IMR-90 (cell line): ENCODE measurements around the gene IRF4. TPM values are rescaled to one million over a fixed set of nuclear protein-coding genes. Genes with fewer than 3 reads are reported as not detected.

Source experiments
- ATAC-seq: fragments of 200-7000 bp; cut with Tn5 transposase; 2 replicates; pipeline ENCODE4 v1.9.1; 2020; ENCODE audit warnings: low read depth, mild to moderate bottlenecking, moderate library complexity
- BruUV-seq: library from RNA; stranded (reverse); fragments of 400-500 nt; replicated peaks from 2 replicates; lab custom pipeline; 2021; lab: Mats Ljungman, UMichigan
- CTCF ChIA-PET: fragments of 300-600 bp; formaldehyde crosslinking; extraction: SDS; loops from one replicate; lab custom pipeline; 2021; ENCODE audit warnings: antibody characterized with exemption; lab: Yijun Ruan, JAX
- POLR2A ChIA-PET: fragments of 300-600 bp; sonication (Branson Sonifier 250); formaldehyde crosslinking; loops from one replicate; lab custom pipeline; 2022; ENCODE audit warnings: antibody characterized with exemption; ENCODE audit not compliant: unreplicated experiment; lab: Charles Lee
- DNase-seq: peaks from one replicate; pipeline ENCODE4 v3.0.0; 2013
- H2AFZ ChIP-seq: replicated peaks from 2 replicates; pipeline ENCODE3; 2013; ENCODE audit warnings: low read length, mild to moderate bottlenecking; ENCODE audit not compliant: poor library complexity
- H2AK5ac ChIP-seq: 2 replicates; pipeline ENCODE4 v1.6.1; 2013; ENCODE audit warnings: low read depth, low read length, inconsistent platforms
- H2AK9ac ChIP-seq: replicated peaks from 2 replicates; pipeline ENCODE3; 2013; ENCODE audit warnings: mild to moderate bottlenecking, low read depth, low read length, moderate library complexity; ENCODE audit not compliant: poor library complexity
- H2BK120ac ChIP-seq: 2 replicates; pipeline ENCODE4 v1.6.1; 2013; ENCODE audit warnings: low read depth, low read length, inconsistent platforms
- H2BK15ac ChIP-seq: 3 replicates; pipeline ENCODE4 v1.6.1; 2013; ENCODE audit warnings: low read depth, low read length, inconsistent platforms
- H2BK20ac ChIP-seq: 2 replicates; pipeline ENCODE4 v1.6.1; 2013; ENCODE audit warnings: low read depth, mild to moderate bottlenecking, inconsistent platforms, low read length, moderate library complexity
- H2BK5ac ChIP-seq: 2 replicates; pipeline ENCODE4 v1.6.1; 2013; ENCODE audit warnings: mild to moderate bottlenecking, low read depth, low read length, inconsistent platforms; ENCODE audit not compliant: poor library complexity, severe bottlenecking
- H3K14ac ChIP-seq: replicated peaks from 2 replicates; pipeline ENCODE4 v1.6.1; 2013; ENCODE audit warnings: low read depth, low read length, inconsistent platforms
- H3K18ac ChIP-seq: 2 replicates; pipeline ENCODE4 v1.6.1; 2013; ENCODE audit warnings: low read depth, low read length, control low read depth
- H3K23ac ChIP-seq: 2 replicates; pipeline ENCODE4 v1.6.1; 2013; ENCODE audit warnings: low read depth, low read length, inconsistent platforms
- H3K27ac ChIP-seq: 2 replicates; pipeline ENCODE4 v1.5.1; 2013; ENCODE audit warnings: mild to moderate bottlenecking, control low read depth, low read length; ENCODE audit not compliant: insufficient read depth
- H3K27me3 ChIP-seq: 2 replicates; pipeline ENCODE4 v1.6.1; 2013; ENCODE audit warnings: low read length; ENCODE audit not compliant: control insufficient read depth, insufficient read depth
- H3K36me3 ChIP-seq: 2 replicates; pipeline ENCODE4 v1.6.1; 2013; ENCODE audit warnings: low read length, mixed read lengths; ENCODE audit not compliant: control insufficient read depth, insufficient read depth
- H3K4ac ChIP-seq: 2 replicates; pipeline ENCODE4 v1.6.1; 2013; ENCODE audit warnings: low read depth, low read length, inconsistent platforms
- H3K4me1 ChIP-seq: 2 replicates; pipeline ENCODE4 v1.6.1; 2013; ENCODE audit warnings: low read length, mixed read lengths; ENCODE audit not compliant: control insufficient read depth, insufficient read depth
- H3K4me2 ChIP-seq: 2 replicates; pipeline ENCODE4 v1.6.1; 2013; ENCODE audit warnings: low read depth, mild to moderate bottlenecking, control low read depth, low read length, moderate library complexity
- H3K4me3 ChIP-seq: 2 replicates; pipeline ENCODE4 v1.5.1; 2013; ENCODE audit warnings: low read depth, mild to moderate bottlenecking, control low read depth, low read length, moderate library complexity; ENCODE audit not compliant: insufficient read depth
- H3K56ac ChIP-seq: 2 replicates; pipeline ENCODE4 v1.6.1; 2013; ENCODE audit warnings: low read length, inconsistent platforms; ENCODE audit not compliant: insufficient read depth; ENCODE audit errors: extremely low read depth
- H3K79me1 ChIP-seq, 2 experiments: 2 replicates each; pipeline ENCODE4 v1.6.1; 2013; ENCODE audit warnings: low read length in 2 of 2, inconsistent platforms in 1 of 2, low read depth in 1 of 2
- H3K9ac ChIP-seq: 2 replicates; pipeline ENCODE4 v1.6.1; 2013; ENCODE audit warnings: low read depth, low read length, control low read depth
- H3K9me1 ChIP-seq: 2 replicates; pipeline ENCODE4 v1.6.1; 2013; ENCODE audit warnings: low read length, inconsistent platforms; ENCODE audit not compliant: insufficient read depth
- H3K9me3 ChIP-seq: 2 replicates; pipeline ENCODE4 v1.6.1; 2013; ENCODE audit warnings: low read length; ENCODE audit not compliant: control insufficient read depth, insufficient read depth
- H4K20me1 ChIP-seq: 2 replicates; pipeline ENCODE4 v1.6.1; 2013; ENCODE audit warnings: low read length, inconsistent platforms; ENCODE audit not compliant: insufficient read depth
- H4K5ac ChIP-seq: 2 replicates; pipeline ENCODE4 v1.6.1; 2013; ENCODE audit warnings: mild to moderate bottlenecking, low read depth, low read length, control low read depth
- H4K8ac ChIP-seq, 2 experiments: 2 replicates each; pipeline ENCODE4 v1.6.1; 2013; ENCODE audit warnings: low read depth in 2 of 2, low read length in 2 of 2, control low read depth in 1 of 2, inconsistent platforms in 1 of 2
- H4K91ac ChIP-seq: 2 replicates; pipeline ENCODE4 v1.6.1; 2013; ENCODE audit warnings: low read depth, low read length, inconsistent platforms; ENCODE audit not compliant: insufficient read depth
- CEBPB ChIP-seq: IDR thresholded peaks from 2 replicates; pipeline ENCODE4 v1.6.1; 2012; ENCODE audit warnings: low read depth, low read length, improper control_type of control experiment
- CHD1 ChIP-seq: IDR thresholded peaks from 2 replicates; pipeline ENCODE4 v1.6.1; 2012; ENCODE audit warnings: low read depth, low read length, improper control_type of control experiment
- CTCF ChIP-seq: conservative IDR thresholded peaks from 2 replicates; pipeline ENCODE4 v1.5.1; 2012; ENCODE audit warnings: mild to moderate bottlenecking, low read depth, low read length, improper control_type of control experiment
- FOS ChIP-seq: fragments of 150-350 bp; IDR thresholded peaks from 2 replicates; pipeline ENCODE4 v1.6.1; 2016; ENCODE audit warnings: low read depth, low read length
- MAFK ChIP-seq: IDR thresholded peaks from 2 replicates; pipeline ENCODE4 v1.6.1; 2012; ENCODE audit warnings: low read depth, low read length, improper control_type of control experiment
- MAZ ChIP-seq: IDR thresholded peaks from 2 replicates; pipeline ENCODE4 v1.6.1; 2012; ENCODE audit warnings: low read depth, mild to moderate bottlenecking, low read length, improper control_type of control experiment, moderate library complexity, borderline replicate concordance
- MXI1 ChIP-seq: IDR thresholded peaks from 2 replicates; pipeline ENCODE4 v1.6.1; 2012; ENCODE audit warnings: low read depth, mild to moderate bottlenecking, low read length, moderate library complexity, borderline replicate concordance
- POLR2A ChIP-seq: IDR thresholded peaks from 2 replicates; pipeline ENCODE4 v1.6.1; 2012; ENCODE audit warnings: mild to moderate bottlenecking, low read depth, low read length
- WGBS, 2 experiments: methylation state at CpG; one replicate each; pipeline versions ENCODE4 v1.1.5 to v1.1.7; 2013; ENCODE audit warnings: missing lambda C conversion rate in 2 of 2; ENCODE audit not compliant: insufficient read length in 1 of 2; ENCODE audit errors: extremely low coverage in 2 of 2; 5-methylcytosine and 5-hydroxymethylcytosine counted together
- dilution Hi-C: fragments of 300-500 bp; cut with HindIII; formaldehyde crosslinking; loops from one replicate; pipeline ENCODE4 v1.14.3; 2018; ENCODE audit warnings: low sequenced_read_pairs; ENCODE audit not compliant: unreplicated experiment
- in situ Hi-C: fragments of 300-500 bp; cut with MboI; formaldehyde crosslinking; loops from 3 replicates; pipeline ENCODE4 v1.14.3; 2019; ENCODE audit warnings: low sequenced_read_pairs, inconsistent platforms, mixed read lengths
- intact Hi-C: fragments of 100-400 bp; cut with micrococcal nuclease; formaldehyde crosslinking; loops from 2 replicates; pipeline ENCODE4 v1.10.0; 2022
- polyA plus RNA-seq, 3 experiments: library from polyadenylated mRNA; depleted of rRNA; stranded (reverse); fragments of >200 nt; gene quantifications; 2 replicates each; pipeline ENCODE4 v1.2.3, GENCODE V29; 2012; ENCODE audit warnings: low replicate concordance in 1 of 3
- total RNA-seq: library from RNA; depleted of rRNA; stranded (reverse); fragments of >200 nt; gene quantifications from 2 replicates; pipeline ENCODE4 v1.2.3, GENCODE V29; 2012
- TF ChIP-seq, protein P1 (sequence below): fragments of 150-350 bp; IDR thresholded peaks from 2 replicates; pipeline ENCODE4 v1.6.1; 2016; ENCODE audit warnings: low read depth, mild to moderate bottlenecking, low read length, moderate library complexity, borderline replicate concordance

The IRF4 gene
- total and polyA plus RNA-seq, 2 of the 4 experiments (the other 2 are of a cell fraction): not detected

DNA sequence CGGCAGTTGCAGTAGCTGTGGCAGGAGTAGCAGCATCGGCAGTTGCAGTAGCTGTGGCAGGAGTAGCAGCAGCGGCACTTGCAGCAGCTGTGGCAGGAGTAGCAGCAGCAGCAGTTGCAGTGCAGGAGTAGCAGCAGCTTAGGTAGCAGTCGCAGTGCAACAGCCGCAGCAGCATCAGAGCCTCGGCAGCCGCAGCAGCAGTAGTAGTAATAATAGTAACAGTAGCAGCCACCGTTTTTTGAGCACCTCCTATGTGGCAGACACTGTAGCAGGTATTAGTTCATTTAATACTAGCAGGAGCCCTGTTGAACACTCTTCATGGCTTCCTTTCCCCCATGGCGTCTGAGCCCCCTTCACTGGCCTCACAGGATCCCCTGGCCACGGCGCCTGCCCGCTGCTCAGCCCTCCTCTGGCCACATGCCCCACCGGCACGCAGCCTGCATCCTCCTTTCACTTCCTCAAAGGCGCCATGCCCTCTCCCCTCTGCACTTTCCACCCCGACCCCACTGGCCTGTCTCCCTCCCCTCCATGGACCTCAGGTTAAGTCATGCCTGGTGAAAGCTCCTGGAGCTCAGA is 19.1 kb upstream of the IRF4 start:
- Histone ChIP-seq H2BK15ac (no peak overlapping the region), H3K4me3 (no peak overlapping the region), H3K14ac (no peak overlapping the region), H3K4me2 (no peak overlapping the region), H2BK5ac (no peak overlapping the region), H3K9me1 (no peaks in the 10 kb centered on the region), H4K20me1 (no peaks in the 10 kb centered on the region), H3K4ac (no peak overlapping the region), H2AK5ac (no peak overlapping the region), H2AK9ac (no peak overlapping the region), H2BK20ac (no peak overlapping the region), H4K5ac (no peak overlapping the region), H3K9ac (no peak overlapping the region), H4K91ac (no peak overlapping the region), H3K27ac (no peak overlapping the region), H3K27me3 (peaks cover 38% of the 10 kb centered on the region), H3K4me1 (no peaks in the 10 kb centered on the region), H4K8ac (no peak overlapping the region), H2BK120ac (no peak overlapping the region), H3K56ac (no peak overlapping the region), H3K36me3 (no peaks in the 10 kb centered on the region), H2AFZ (no peak overlapping the region), H3K9me3 (peaks cover 20% of the 10 kb centered on the region), H3K23ac (no peak overlapping the region), H3K79me1 (no peaks in the 10 kb centered on the region), H3K18ac (no peak overlapping the region)
- dilution Hi-C loops: no loop called here
- no peak for TF ChIP-seq CHD1
- no peak for TF ChIP-seq FOS
- no peak for TF ChIP-seq CEBPB
- TF ChIP-seq CTCF: no peak
- TF ChIP-seq, protein P1, sequence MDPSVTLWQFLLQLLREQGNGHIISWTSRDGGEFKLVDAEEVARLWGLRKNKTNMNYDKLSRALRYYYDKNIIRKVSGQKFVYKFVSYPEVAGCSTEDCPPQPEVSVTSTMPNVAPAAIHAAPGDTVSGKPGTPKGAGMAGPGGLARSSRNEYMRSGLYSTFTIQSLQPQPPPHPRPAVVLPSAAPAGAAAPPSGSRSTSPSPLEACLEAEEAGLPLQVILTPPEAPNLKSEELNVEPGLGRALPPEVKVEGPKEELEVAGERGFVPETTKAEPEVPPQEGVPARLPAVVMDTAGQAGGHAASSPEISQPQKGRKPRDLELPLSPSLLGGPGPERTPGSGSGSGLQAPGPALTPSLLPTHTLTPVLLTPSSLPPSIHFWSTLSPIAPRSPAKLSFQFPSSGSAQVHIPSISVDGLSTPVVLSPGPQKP: no peak
- no peak for TF ChIP-seq POLR2A
- no peak for TF ChIP-seq MAZ
- TF ChIP-seq MAFK: no peak
- TF ChIP-seq MXI1: no peak
- ChIA-PET CTCF (interaction anchor here (0.8 kb wide), 1 partner anchor 11 kb away, joined by 3 read pairs; no protein-coding TSS in a partner anchor), POLR2A (no interaction called here)
- ATAC-seq: no peak
- no TSS peak for BruUV-seq
- in situ Hi-C loops: no loop called here
- WGBS, 2 experiments: 57% methylated on average over 16 of the region's 16 CpGs; no CpG with 5 or more reads in 1 of the 2 experiments
- intact Hi-C loops: no loop called here
- no peak for DNase-seq
